Ovary (tissue), 3 donors: ENCODE measurements around the gene G6PC1.

Experiments used
- CTCF ChIP-seq, 3 donors: fragments of 450-650 bp in 2 of 3; fragments of 200-600 bp in 1 of 3; IDR thresholded peaks; one replicate each; pipeline versions ENCODE4 v1.5.1 to v1.8.0; 2016 to 2022; ENCODE audit warnings: antibody characterized with exemption in 3 of 3, mild to moderate bottlenecking in 1 of 3
- EP300 ChIP-seq: sonication (generic); formaldehyde crosslinking; IDR thresholded peaks from one replicate; pipeline ENCODE4 v1.6.1; 2017; ENCODE audit warnings: antibody characterized with exemption
- POLR2A ChIP-seq: fragments of 450-650 bp; IDR thresholded peaks from one replicate; pipeline ENCODE4 v1.6.1; 2017; ENCODE audit warnings: antibody characterized with exemption, mild to moderate bottlenecking, moderate library complexity
- donor health status: DM: no; HTN: no; CAD: no.

DNA sequence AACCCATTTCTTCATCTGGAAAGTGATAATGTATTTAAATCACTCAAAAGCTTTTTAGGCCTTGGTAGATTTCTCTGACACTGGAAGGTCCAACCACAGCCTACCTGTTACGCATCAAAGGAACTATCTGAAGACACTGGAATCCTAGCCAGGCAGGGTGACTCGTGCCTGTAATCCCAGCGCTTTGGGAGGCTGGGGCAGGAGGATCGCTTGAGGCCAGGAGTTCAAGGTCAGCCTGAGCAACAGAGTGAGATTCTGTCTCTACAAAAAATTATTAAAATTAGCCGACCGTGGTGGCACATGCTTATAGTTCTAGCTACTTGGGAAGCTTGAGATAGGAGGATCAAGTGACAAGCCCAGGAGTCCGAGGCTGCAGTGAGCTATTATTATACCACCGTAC is 18.4 kb upstream of the G6PC1 start:
- TF ChIP-seq CTCF (IDR thresholded peaks at IDR 0.05) (no peak), POLR2A (no peak), EP300 (no peak)
